ENCODE results near the gene TMEM17. TPM values are rescaled to one million over a fixed set of nuclear protein-coding genes. Genes with fewer than 3 reads are reported as not detected.
A peak's percentile ranks its signal among the peaks of the same experiment; 100 is the strongest.

Gene TMEM17
- total and polyA plus RNA-seq, 9 of the 15 experiments (the other 6 are each of a cell fraction or from before 2014, with no cell fraction given), result 0.58 to 2.2 (median 1.2) TPM

GRCh38 chr2:62526531-62527381 lies 20.8 kb upstream of the TMEM17 start (continued):
- TF ChIP-seq MGA (IDR thresholded peaks at IDR 0.05) (peak; percentile 63), ZNF12 (CRISPR knock-in tag; IDR thresholded peaks at IDR 0.05) (no peak), CHCHD3 (CRISPR knock-in tag; IDR thresholded peaks at IDR 0.05) (no peak), ZBTB40 (IDR thresholded peaks at IDR 0.05) (no peak), ZBTB40 (CRISPR knock-in tag; IDR thresholded peaks at IDR 0.05) (no peak), PTRF (tag; IDR thresholded peaks at IDR 0.05) (no peak)
